ENCODE data around the gene CC2D2A.

CC2D2A gene

GRCh38 chr4:15568821-15569220 is 99.1 kb downstream of the CC2D2A start:
- Histone ChIP-seq H3K9me3 (ENCODE audit: severe bottlenecking) (no peaks in the 10 kb centered on the region), H3K36me3 (ENCODE audit: low read depth) (peaks cover 20% of the 10 kb centered on the region), H3K4me1 (ENCODE audit: insufficient read depth, poor library complexity, severe bottlenecking) (no peaks in the 10 kb centered on the region), H3K27ac (ENCODE audit: poor library complexity, severe bottlenecking) (no peak overlapping the region), H3K4me3 (ENCODE audit: severe bottlenecking) (no peak overlapping the region), H3K27me3 (ENCODE audit: insufficient read depth, poor library complexity, severe bottlenecking) (no peaks in the 10 kb centered on the region)
- DNase-seq (ENCODE audit: low spot score) (no peak), ATAC-seq (ENCODE audit: low read depth) (no peak)
- no peak for TF ChIP-seq CTCF (IDR thresholded peaks at IDR 0.05; ENCODE audit: poor library complexity, severe bottlenecking)

- H3K4me3 ChIP-seq (ENCODE audit: severe bottlenecking): no peak overlapping the region
- H3K36me3 ChIP-seq (ENCODE audit: low read depth): peaks cover 26% of the 10 kb centered on the region
- no peaks in the 10 kb centered on the region for H3K27me3 ChIP-seq (ENCODE audit: insufficient read depth, poor library complexity, severe bottlenecking)
- H3K4me1 ChIP-seq (ENCODE audit: insufficient read depth, poor library complexity, severe bottlenecking): no peaks in the 10 kb centered on the region
- DNase-seq (ENCODE audit: low spot score) (no peak), ATAC-seq (ENCODE audit: low read depth) (no peak)
- no peaks in the 10 kb centered on the region for H3K9me3 ChIP-seq (ENCODE audit: severe bottlenecking)
- no peak overlapping the region for H3K27ac ChIP-seq (ENCODE audit: poor library complexity, severe bottlenecking)
- TF ChIP-seq CTCF (IDR thresholded peaks at IDR 0.05; ENCODE audit: poor library complexity, severe bottlenecking): no peak
These were observed 100.1 kb downstream of the CC2D2A start for GRCh38 chr4:15569746-15570145.

- no peak for ATAC-seq (ENCODE audit: low read depth)
- H3K36me3 ChIP-seq (ENCODE audit: low read depth): peaks cover 8% of the 10 kb centered on the region; the same call in 1 of the 2 replicates
- no peak for TF ChIP-seq CTCF (IDR thresholded peaks at IDR 0.05; ENCODE audit: poor library complexity, severe bottlenecking)
- no peaks in the 10 kb centered on the region for H3K4me1 ChIP-seq (ENCODE audit: insufficient read depth, poor library complexity, severe bottlenecking)
- DNase-seq (ENCODE audit: low spot score): no peak
- no peaks in the 10 kb centered on the region for H3K9me3 ChIP-seq (ENCODE audit: severe bottlenecking)
- no peaks in the 10 kb centered on the region for H3K27me3 ChIP-seq (ENCODE audit: insufficient read depth, poor library complexity, severe bottlenecking)
- no peak overlapping the region for H3K27ac ChIP-seq (ENCODE audit: poor library complexity, severe bottlenecking)
- H3K4me3 ChIP-seq (ENCODE audit: severe bottlenecking): no peak overlapping the region
These were observed 106.3 kb downstream of the CC2D2A start for GRCh38 chr4:15575966-15576365.

- no peaks in the 10 kb centered on the region for H3K27me3 ChIP-seq (ENCODE audit: insufficient read depth, poor library complexity, severe bottlenecking)
- DNase-seq (ENCODE audit: low spot score) (no peak), ATAC-seq (ENCODE audit: low read depth) (no peak)
- no peaks in the 10 kb centered on the region for H3K9me3 ChIP-seq (ENCODE audit: severe bottlenecking)
- no peak for TF ChIP-seq CTCF (IDR thresholded peaks at IDR 0.05; ENCODE audit: poor library complexity, severe bottlenecking)
- no peak overlapping the region for H3K27ac ChIP-seq (ENCODE audit: poor library complexity, severe bottlenecking)
- no peak overlapping the region for H3K4me3 ChIP-seq (ENCODE audit: severe bottlenecking)
- no peaks in the 10 kb centered on the region for H3K4me1 ChIP-seq (ENCODE audit: insufficient read depth, poor library complexity, severe bottlenecking)
- H3K36me3 ChIP-seq (ENCODE audit: low read depth): peaks cover 14% of the 10 kb centered on the region; the same call in 1 of the 2 replicates
These were observed 107.8 kb downstream of the CC2D2A start for GRCh38 chr4:15577508-15577907.

GRCh38 chr4:15584785-15585184 is 115.1 kb downstream of the CC2D2A start:
- no peak for ATAC-seq (ENCODE audit: low read depth)

More at GRCh38 chr4:15584785-15585184, 115.1 kb downstream of the CC2D2A start:
- DNase-seq (ENCODE audit: low spot score): no peak
- Histone ChIP-seq H3K27me3 (ENCODE audit: insufficient read depth, poor library complexity, severe bottlenecking) (no peaks in the 10 kb centered on the region), H3K9me3 (ENCODE audit: severe bottlenecking) (no peaks in the 10 kb centered on the region), H3K4me3 (ENCODE audit: severe bottlenecking) (no peak overlapping the region), H3K27ac (ENCODE audit: poor library complexity, severe bottlenecking) (no peak overlapping the region), H3K4me1 (ENCODE audit: insufficient read depth, poor library complexity, severe bottlenecking) (no peaks in the 10 kb centered on the region), H3K36me3 (ENCODE audit: low read depth) (peaks cover 6% of the 10 kb centered on the region)
- TF ChIP-seq CTCF (IDR thresholded peaks at IDR 0.05; ENCODE audit: poor library complexity, severe bottlenecking): no peak

Measured in RWPE2 (cell line).